Gastrocnemius medialis (tissue), 4 donors: ENCODE measurements around the gene PTPRR. TPM values are rescaled to one million over a fixed set of nuclear protein-coding genes. Genes with fewer than 3 reads are reported as not detected.

ENCODE experiments used
- ATAC-seq, 2 donors: fragments of 150-250 bp; one replicate each; pipeline ENCODE4 v1.9.1; 2016
- DNase-seq, 2 donors: peaks; one replicate each; pipeline ENCODE4 v3.0.0-alpha.2; 2019
- H3K27ac ChIP-seq, 4 donors: fragments of 200-600 bp; sonication (generic); 1 replicate in 1 of 4; 2 replicates in 3 of 4; pipeline ENCODE4 v1.5.1; 2016 to 2018; ENCODE audit warnings: mild to moderate bottlenecking in 2 of 4, moderate library complexity in 1 of 4
- H3K27me3 ChIP-seq, 3 donors: fragments of 200-600 bp; sonication (generic) in 2 of 3; 1 replicate in 1 of 3; 2 replicates in 2 of 3; pipeline versions ENCODE4 v1.5.1 to v1.6.0; 2016 to 2019; ENCODE audit warnings: mild to moderate bottlenecking in 1 of 3, moderate library complexity in 1 of 3
- H3K36me3 ChIP-seq, 2 donors: fragments of 200-600 bp; sonication (generic) in 1 of 2; one replicate each; pipeline ENCODE4 v1.5.1; 2017 to 2018
- H3K4me1 ChIP-seq, 2 donors: fragments of 200-600 bp; sonication (generic) in 1 of 2; one replicate each; pipeline ENCODE4 v1.5.1; 2016 to 2017; ENCODE audit warnings: mild to moderate bottlenecking in 2 of 2
- H3K4me3 ChIP-seq, 4 donors: fragments of 200-600 bp; sonication (generic) in 3 of 4; 1 replicate in 1 of 4; 2 replicates in 3 of 4; pipeline ENCODE4 v1.5.1; 2016 to 2019; ENCODE audit warnings: mild to moderate bottlenecking in 2 of 4
- H3K9me3 ChIP-seq, 3 donors: fragments of 200-600 bp; sonication (generic) in 2 of 3; 1 replicate in 1 of 3; 2 replicates in 2 of 3; pipeline ENCODE4 v1.5.1; 2016 to 2019
- POLR2A ChIP-seq, 2 donors: fragments of 450-650 bp; IDR thresholded peaks; one replicate each; pipeline ENCODE4 v1.6.1; 2017; ENCODE audit warnings: antibody characterized with exemption in 2 of 2, mild to moderate bottlenecking in 2 of 2, moderate library complexity in 2 of 2
- in situ Hi-C, 4 donors: fragments of 200-750 bp; cut with MboI; loops; one replicate each; pipeline versions ENCODE4 v1.15.0 to v1.8.0; 2017; ENCODE audit warnings: low sequenced_read_pairs in 4 of 4
- intact Hi-C: fragments of 100-400 bp; cut with DNase I; formaldehyde crosslinking; loops from one replicate; pipeline ENCODE4 v1.15.1; 2023; ENCODE audit warnings: low total_unique reads
- total RNA-seq, 4 donors: library from RNA; depleted of rRNA; stranded (reverse); fragments of >200 nt; gene quantifications; one replicate each; pipeline versions ENCODE4 v1.1.0 to v1.2.3, GENCODE V29; 2016
- TF ChIP-seq, protein P1 (sequence below), 5 experiments: fragments of 450-650 bp in 3 of 5; fragments of 200-600 bp in 2 of 5; sonication (generic) in 2 of 5; IDR thresholded peaks in 4 of 5; conservative IDR thresholded peaks in 1 of 5; 1 replicate in 4 of 5; 2 replicates in 1 of 5; pipeline ENCODE4 v1.5.1; 2016 to 2019; ENCODE audit warnings: antibody characterized with exemption in 5 of 5, mild to moderate bottlenecking in 3 of 5, moderate library complexity in 3 of 5

The PTPRR gene
- total RNA-seq, 4 donors from 2014 or later: 0.18 to 0.20 TPM; not detected in 2

- no peak overlapping the region for H3K4me3 ChIP-seq
Observed at GRCh38 chr12:70756791-70757190, 163.7 kb downstream of the PTPRR start.

GRCh38 chr12:70756118-70756517 is 164.4 kb downstream of the PTPRR start:
- ATAC-seq (no peak), DNase-seq (no peak)
- Histone ChIP-seq H3K9me3 (no peaks in the 10 kb centered on the region), H3K36me3 (no peaks in the 10 kb centered on the region), H3K4me1 (no peaks in the 10 kb centered on the region), H3K27ac (no peak overlapping the region), H3K27me3 (no peaks in the 10 kb centered on the region), H3K4me3 (no peak overlapping the region)
- in situ Hi-C loops: no loop called here
- intact Hi-C loops: no loop called here
- no peak for TF ChIP-seq POLR2A (IDR thresholded peaks at IDR 0.05)
- TF ChIP-seq, protein P1, sequence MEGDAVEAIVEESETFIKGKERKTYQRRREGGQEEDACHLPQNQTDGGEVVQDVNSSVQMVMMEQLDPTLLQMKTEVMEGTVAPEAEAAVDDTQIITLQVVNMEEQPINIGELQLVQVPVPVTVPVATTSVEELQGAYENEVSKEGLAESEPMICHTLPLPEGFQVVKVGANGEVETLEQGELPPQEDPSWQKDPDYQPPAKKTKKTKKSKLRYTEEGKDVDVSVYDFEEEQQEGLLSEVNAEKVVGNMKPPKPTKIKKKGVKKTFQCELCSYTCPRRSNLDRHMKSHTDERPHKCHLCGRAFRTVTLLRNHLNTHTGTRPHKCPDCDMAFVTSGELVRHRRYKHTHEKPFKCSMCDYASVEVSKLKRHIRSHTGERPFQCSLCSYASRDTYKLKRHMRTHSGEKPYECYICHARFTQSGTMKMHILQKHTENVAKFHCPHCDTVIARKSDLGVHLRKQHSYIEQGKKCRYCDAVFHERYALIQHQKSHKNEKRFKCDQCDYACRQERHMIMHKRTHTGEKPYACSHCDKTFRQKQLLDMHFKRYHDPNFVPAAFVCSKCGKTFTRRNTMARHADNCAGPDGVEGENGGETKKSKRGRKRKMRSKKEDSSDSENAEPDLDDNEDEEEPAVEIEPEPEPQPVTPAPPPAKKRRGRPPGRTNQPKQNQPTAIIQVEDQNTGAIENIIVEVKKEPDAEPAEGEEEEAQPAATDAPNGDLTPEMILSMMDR (IDR thresholded peaks at IDR 0.05 in 4 of 5, conservative IDR thresholded peaks at IDR 0.05 in 1 of 5): no peak

More at GRCh38 chr12:70756791-70757190, 163.7 kb downstream of the PTPRR start:
- Histone ChIP-seq H3K36me3 (no peaks in the 10 kb centered on the region), H3K27me3 (no peaks in the 10 kb centered on the region), H3K27ac (no peak overlapping the region), H3K9me3 (no peaks in the 10 kb centered on the region), H3K4me1 (no peaks in the 10 kb centered on the region)
- intact Hi-C loops (no loop called here), in situ Hi-C loops (no loop called here)
- DNase-seq (no peak), ATAC-seq (no peak)
- no peak for TF ChIP-seq POLR2A (IDR thresholded peaks at IDR 0.05)
- TF ChIP-seq, protein P1 (IDR thresholded peaks at IDR 0.05 in 4 of 5, conservative IDR thresholded peaks at IDR 0.05 in 1 of 5): no peak

GRCh38 chr12:70754330-70754741 is 166.2 kb downstream of the PTPRR start:
- DNase-seq: no peak

DNA sequence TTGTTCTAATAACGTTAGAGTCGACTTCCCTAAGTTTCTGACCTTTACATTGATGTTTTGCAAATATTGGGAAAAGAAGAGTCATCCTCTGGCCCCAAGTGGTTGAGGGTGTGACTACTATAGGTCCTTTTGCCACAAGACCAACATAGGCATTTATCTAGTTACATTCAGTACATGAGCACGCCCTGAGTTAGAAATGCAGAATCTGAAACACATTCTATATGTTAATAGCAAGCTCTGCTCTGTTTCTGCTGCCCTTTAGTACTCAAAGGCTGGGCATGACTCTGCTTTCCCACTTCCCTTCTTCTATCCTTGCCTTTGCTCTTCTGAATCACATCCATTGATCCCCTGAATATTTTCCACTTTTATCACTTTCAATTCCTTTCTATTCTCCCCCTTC is 168.2 kb downstream of the PTPRR start:
- intact Hi-C loops: no loop called here
- TF ChIP-seq, protein P1 (IDR thresholded peaks at IDR 0.05 in 4 of 5, conservative IDR thresholded peaks at IDR 0.05 in 1 of 5): no peak
- TF ChIP-seq POLR2A (IDR thresholded peaks at IDR 0.05): no peak
- in situ Hi-C loops: no loop called here
- no peaks in the 10 kb centered on the region for H3K27me3 ChIP-seq
- no peak overlapping the region for H3K4me3 ChIP-seq
- DNase-seq (no peak), ATAC-seq (no peak)
- H3K36me3 ChIP-seq: no peaks in the 10 kb centered on the region
- no peak overlapping the region for H3K27ac ChIP-seq
- no peaks in the 10 kb centered on the region for H3K4me1 ChIP-seq
- H3K9me3 ChIP-seq: no peaks in the 10 kb centered on the region

More at GRCh38 chr12:70754330-70754741, 166.2 kb downstream of the PTPRR start:
- no peaks in the 10 kb centered on the region for H3K9me3 ChIP-seq
- H3K4me1 ChIP-seq: no peaks in the 10 kb centered on the region
- no peak for TF ChIP-seq POLR2A (IDR thresholded peaks at IDR 0.05)
- TF ChIP-seq, protein P1 (IDR thresholded peaks at IDR 0.05 in 4 of 5, conservative IDR thresholded peaks at IDR 0.05 in 1 of 5): no peak
- no peak for ATAC-seq
- no peak overlapping the region for H3K4me3 ChIP-seq
- intact Hi-C loops (no loop called here), in situ Hi-C loops (no loop called here)
- no peak overlapping the region for H3K27ac ChIP-seq
- H3K27me3 ChIP-seq: no peaks in the 10 kb centered on the region
- no peaks in the 10 kb centered on the region for H3K36me3 ChIP-seq

- DNase-seq (no peak), ATAC-seq (no peak)
- TF ChIP-seq, protein P1 (IDR thresholded peaks at IDR 0.05 in 4 of 5, conservative IDR thresholded peaks at IDR 0.05 in 1 of 5): no peak
- no peak for TF ChIP-seq POLR2A (IDR thresholded peaks at IDR 0.05)
- Histone ChIP-seq H3K4me3 (no peak overlapping the region), H3K27ac (no peak overlapping the region), H3K4me1 (no peaks in the 10 kb centered on the region), H3K27me3 (no peaks in the 10 kb centered on the region), H3K9me3 (no peaks in the 10 kb centered on the region), H3K36me3 (no peaks in the 10 kb centered on the region)
- in situ Hi-C loops: loop anchor here (25.0 kb wide), 3 partner anchors 637 to 987 kb away; no protein-coding TSS in a partner anchor
- intact Hi-C loops: no loop called here
Observed at GRCh38 chr12:70749931-70750330, 170.6 kb downstream of the PTPRR start.
